Neural crest cell (in vitro differentiated cells): Measurements from ENCODE around the gene KRT16. TPM values are rescaled to one million over a fixed set of nuclear protein-coding genes. Genes with fewer than 3 reads are reported as not detected.
A peak's percentile ranks its signal among the peaks of the same experiment; 100 is the strongest.
"Not testable (repeated sequence)": the region's sequence is repeated elsewhere in the genome, so short reads cannot be mapped to it uniquely, and the experiment has no call there.

Experiments used
- DNase-seq: peaks from one replicate; pipeline ENCODE4 v3.0.0; 2021; ENCODE audit warnings: low read depth, mixed read lengths, low spot score
- H3K27ac Mint-ChIP-seq: one replicate; pipeline ENCODE4 v1.8.0; 2021; ENCODE audit warnings: mild to moderate bottlenecking, mixed read lengths; ENCODE audit not compliant: unreplicated experiment
- H3K27me3 Mint-ChIP-seq: 2 replicates; pipeline ENCODE4 v1.8.0; 2021; ENCODE audit warnings: low read depth, mild to moderate bottlenecking, mixed read lengths
- H3K36me3 Mint-ChIP-seq: 2 replicates; pipeline ENCODE4 v1.8.0; 2021; ENCODE audit warnings: low read depth, mild to moderate bottlenecking, mixed read lengths
- H3K4me1 Mint-ChIP-seq: 2 replicates; pipeline ENCODE4 v1.8.0; 2021; ENCODE audit warnings: mixed read lengths
- H3K4me3 Mint-ChIP-seq: one replicate; pipeline ENCODE4 v1.8.0; 2021; ENCODE audit warnings: mild to moderate bottlenecking, mixed read lengths
- H3K9me3 Mint-ChIP-seq: 2 replicates; pipeline ENCODE4 v1.8.0; 2021; ENCODE audit warnings: mixed read lengths
- total RNA-seq: library from RNA; stranded (reverse); gene quantifications from 2 replicates; pipeline ENCODE4 v1.2.1, GENCODE V29; 2021
- TF ChIP-seq, protein P1 (sequence below): fragments of 200-600 bp; sonication (generic); conservative IDR thresholded peaks from 2 replicates; pipeline ENCODE4 v1.5.0; 2021; ENCODE audit warnings: antibody characterized with exemption, mild to moderate bottlenecking

The KRT16 gene
- total RNA-seq, 1 donor from 2014 or later = not detected

DNA sequence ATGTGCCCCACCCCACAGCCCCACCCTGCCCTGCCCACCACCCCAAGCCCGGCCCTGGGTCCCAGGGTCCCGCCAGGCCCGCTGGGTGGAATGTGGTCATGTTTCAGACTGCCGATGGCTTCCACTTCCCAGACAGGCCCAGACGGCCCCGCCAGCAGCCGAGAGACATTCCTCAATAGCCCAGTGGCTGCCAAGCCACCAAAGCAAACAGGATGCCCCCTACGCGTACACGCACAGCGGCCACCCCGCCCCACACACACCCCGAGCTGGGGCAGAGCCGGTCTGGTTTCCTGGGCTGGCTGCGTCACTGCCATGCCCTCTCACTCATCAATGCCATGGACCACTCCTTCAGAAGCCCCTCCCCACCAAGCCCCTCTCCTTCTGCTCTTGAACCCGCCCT, 13.0 kb upstream of the KRT16 start:
- Mint-ChIP-seq H3K4me3 (no peak overlapping the region), H3K27me3 (no peaks in the 10 kb centered on the region), H3K4me1 (no peaks in the 10 kb centered on the region), H3K36me3 (no peaks in the 10 kb centered on the region), H3K9me3 (no peaks in the 10 kb centered on the region), H3K27ac (no peak overlapping the region)
- TF ChIP-seq, protein P1, sequence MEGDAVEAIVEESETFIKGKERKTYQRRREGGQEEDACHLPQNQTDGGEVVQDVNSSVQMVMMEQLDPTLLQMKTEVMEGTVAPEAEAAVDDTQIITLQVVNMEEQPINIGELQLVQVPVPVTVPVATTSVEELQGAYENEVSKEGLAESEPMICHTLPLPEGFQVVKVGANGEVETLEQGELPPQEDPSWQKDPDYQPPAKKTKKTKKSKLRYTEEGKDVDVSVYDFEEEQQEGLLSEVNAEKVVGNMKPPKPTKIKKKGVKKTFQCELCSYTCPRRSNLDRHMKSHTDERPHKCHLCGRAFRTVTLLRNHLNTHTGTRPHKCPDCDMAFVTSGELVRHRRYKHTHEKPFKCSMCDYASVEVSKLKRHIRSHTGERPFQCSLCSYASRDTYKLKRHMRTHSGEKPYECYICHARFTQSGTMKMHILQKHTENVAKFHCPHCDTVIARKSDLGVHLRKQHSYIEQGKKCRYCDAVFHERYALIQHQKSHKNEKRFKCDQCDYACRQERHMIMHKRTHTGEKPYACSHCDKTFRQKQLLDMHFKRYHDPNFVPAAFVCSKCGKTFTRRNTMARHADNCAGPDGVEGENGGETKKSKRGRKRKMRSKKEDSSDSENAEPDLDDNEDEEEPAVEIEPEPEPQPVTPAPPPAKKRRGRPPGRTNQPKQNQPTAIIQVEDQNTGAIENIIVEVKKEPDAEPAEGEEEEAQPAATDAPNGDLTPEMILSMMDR = no peak
- no peak for DNase-seq

DNA sequence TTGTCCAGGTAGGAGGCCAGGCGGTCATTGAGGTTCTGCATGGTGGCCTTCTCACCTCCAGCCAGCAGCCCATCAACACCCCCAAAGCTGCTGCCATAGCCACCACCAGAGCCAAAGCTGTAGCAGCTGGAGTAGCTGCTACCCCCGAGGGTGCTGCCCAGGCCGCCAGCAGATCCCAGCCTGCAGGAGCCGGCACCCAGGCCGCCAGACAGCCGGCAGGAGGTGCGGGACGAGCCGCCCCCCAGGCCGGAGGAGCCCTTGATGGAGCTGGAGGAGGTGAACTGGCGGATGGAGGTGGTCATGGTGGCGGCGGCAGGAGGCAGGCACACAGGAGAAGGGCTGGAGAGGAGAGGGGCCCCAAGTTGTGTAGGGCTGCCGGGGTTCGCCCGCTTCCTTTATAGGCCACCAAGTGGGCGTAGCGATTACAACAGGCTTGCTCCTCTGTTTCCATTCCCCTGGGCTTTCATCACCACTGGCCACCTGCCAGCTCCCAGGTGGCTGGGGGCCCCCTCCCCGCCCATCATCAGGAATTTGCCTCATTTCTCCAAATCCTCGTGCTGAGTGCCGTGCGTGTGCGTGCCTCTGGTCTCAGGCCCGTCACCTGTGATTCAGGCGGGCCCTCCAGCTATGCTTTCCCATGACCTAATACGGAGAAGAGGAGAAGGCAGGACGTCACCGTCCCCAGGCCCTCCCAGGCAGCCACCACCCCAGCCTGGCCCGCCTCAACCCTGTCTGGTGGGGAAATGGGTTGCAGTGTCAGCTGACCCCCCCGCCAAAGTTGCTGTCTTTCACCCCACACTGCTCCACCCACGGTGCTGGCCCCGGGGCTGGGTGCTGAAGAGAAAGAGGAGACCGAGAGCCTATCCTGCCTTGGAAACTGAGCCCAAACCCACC, 11.9 kb upstream of the KRT16 start, which contains the start of gene KRT17:
TSS of gene KRT17 (minus strand) at position 368 of the 894 bp plus-strand sequence. CDS start at position 302, 66 bp downstream.
- Mint-ChIP-seq H3K4me3 (no peak within 1 kb of the TSS), H3K27ac (no peak within 1 kb of the TSS), H3K4me1 (no peaks in the 10 kb centered on the region), H3K27me3 (no peaks in the 10 kb centered on the region), H3K9me3 (no peaks in the 10 kb centered on the region), H3K36me3 (no peaks in the 10 kb centered on the region)
- TF ChIP-seq, protein P1 = no peak
- no peak for DNase-seq

DNA sequence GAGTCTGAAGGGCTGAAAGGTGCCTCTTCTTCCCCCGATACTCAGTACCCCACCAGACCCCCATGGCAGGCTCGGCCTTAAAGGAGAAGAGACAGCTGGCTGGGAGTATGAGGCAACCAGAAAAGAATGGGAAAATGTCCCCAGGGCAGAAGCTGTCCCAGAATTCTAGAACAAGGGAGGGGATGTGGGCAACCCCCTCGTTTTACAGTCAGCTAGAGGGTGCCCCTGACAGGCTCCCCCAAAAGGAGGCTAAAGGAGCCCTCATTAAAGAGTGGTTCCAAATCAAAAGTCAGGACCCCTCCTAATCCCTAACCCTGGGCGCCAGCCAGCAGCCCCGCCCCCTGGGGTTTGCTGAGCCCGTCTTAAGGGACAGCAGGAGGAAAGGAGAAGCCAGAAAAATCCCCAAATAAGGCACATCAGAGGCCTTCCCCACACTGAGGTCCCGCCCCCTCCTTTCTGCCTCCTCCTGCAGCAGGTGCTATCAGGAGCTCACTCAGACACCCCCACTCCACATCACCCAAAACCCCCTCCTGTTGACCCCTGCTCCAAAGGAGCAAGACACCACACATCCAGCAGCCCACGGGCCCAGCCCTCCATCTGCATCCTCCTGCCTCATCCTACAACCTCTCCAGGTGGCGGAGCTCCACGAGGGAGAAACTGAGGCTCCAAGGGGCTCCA, 10.8 kb upstream of the KRT16 start:
- not testable (repeated sequence) for H3K4me1 Mint-ChIP-seq, H3K36me3 Mint-ChIP-seq, H3K4me3 Mint-ChIP-seq, DNase-seq, H3K27me3 Mint-ChIP-seq, H3K27ac Mint-ChIP-seq, H3K9me3 Mint-ChIP-seq

DNA sequence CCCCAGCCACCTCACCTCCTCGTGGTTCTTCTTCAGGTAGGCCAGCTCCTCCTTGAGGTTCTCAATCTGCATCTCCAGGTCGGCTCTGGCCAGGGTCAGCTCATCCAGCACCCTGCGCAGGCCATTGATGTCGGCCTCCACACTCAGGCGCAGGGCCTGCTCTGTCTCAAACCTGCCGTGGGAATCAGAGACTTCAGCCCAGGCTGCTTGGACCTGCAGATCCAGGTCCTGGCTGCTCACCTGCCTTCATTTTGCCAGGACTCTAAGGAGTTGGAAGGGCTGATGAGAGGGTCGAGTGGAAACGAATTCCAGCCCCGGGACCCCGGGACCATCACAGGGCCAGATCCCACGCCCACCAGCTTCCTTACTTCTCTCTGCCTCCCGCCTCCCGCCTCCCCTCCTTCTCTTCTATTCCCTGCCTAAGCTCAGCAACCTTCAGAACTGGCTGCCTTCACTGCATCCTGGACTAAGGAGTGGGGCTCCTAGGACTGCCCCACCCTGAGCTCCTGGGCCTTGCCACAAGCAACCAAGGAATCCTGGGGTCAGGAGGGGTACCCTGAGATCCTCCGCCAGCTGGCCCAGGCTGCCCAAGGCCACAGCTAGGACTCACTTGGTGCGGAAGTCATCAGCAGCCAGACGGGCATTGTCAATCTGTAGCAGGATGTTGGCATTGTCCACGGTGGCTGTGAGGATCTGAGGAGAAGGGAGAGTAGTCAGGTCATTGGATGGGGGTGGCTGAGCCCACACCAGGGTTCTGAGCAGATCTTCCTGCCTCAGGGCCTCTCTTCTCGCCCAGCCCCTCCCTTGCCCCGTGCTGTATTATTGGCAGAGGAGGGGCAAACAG, 10.0 kb upstream of the KRT16 start:
- not testable (repeated sequence) for H3K27me3 Mint-ChIP-seq, H3K4me3 Mint-ChIP-seq, H3K9me3 Mint-ChIP-seq, DNase-seq, H3K36me3 Mint-ChIP-seq, H3K4me1 Mint-ChIP-seq
- H3K27ac Mint-ChIP-seq = peak overlapping the region; percentile 67

DNA sequence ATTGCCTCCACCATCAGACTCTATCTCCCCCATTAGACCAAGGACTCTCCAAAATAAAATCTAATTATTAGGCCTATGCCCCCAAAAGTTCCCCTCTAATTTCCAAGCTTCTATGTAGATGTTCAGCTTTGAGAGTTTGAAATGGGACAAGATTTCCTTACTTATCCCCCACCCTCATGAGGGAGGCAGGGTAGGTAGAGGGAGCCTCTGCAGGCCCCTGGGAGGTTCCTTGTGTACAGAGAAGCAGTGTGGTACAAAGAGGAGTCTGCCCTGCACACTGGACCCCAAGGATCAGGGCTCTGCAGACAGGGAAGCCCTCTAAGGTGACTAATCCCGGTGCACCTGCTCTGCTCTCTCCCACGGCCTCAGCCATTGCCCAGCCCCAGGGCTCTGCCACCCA, 9.3 kb upstream of the KRT16 start:
- Mint-ChIP-seq H3K4me3 (no peak overlapping the region), H3K36me3 (no peaks in the 10 kb centered on the region), H3K4me1 (no peaks in the 10 kb centered on the region), H3K27ac (peak overlapping the region; percentile 93), H3K27me3 (no peaks in the 10 kb centered on the region), H3K9me3 (no peaks in the 10 kb centered on the region)
- no peak for DNase-seq
- TF ChIP-seq, protein P1 = no peak

DNA sequence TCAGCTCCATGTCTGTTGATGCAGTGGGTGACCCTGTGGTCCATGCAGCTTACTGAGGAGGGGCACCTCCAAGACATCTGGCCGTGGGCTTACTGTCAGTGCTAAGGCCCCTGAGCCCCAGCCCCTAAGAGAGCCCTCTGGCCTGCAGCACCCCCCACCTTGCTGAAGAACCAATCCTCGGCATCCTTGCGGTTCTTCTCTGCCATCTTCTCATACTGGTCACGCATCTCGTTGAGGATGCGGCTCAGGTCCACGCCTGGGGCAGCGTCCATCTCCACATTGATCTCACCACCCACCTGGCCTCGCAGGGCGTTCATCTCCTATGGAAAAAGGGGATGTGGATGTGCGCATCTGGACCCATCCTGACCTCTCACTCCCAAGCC, 8.9 kb upstream of the KRT16 start:
- H3K4me3 Mint-ChIP-seq, H3K9me3 Mint-ChIP-seq, H3K4me1 Mint-ChIP-seq, DNase-seq, H3K27me3 Mint-ChIP-seq, H3K36me3 Mint-ChIP-seq: not testable (repeated sequence)
- peak overlapping the region; percentile 93 for H3K27ac Mint-ChIP-seq
